OCI-LY3 (cell line): ENCODE measurements around the gene DCAF4.
A peak's percentile ranks its signal among the peaks of the same experiment; 100 is the strongest.

Experiments used
- CTCF ChIP-seq: fragments of 200-600, 300-600 bp; sonication (generic); IDR thresholded peaks from 2 replicates; pipeline ENCODE4 v1.5.1; 2014; ENCODE audit warnings: antibody characterized with exemption, low read length, low read depth
- EZH2phosphoT487 ChIP-seq: fragments of 200-600 bp; shearing (Covaris generic); IDR thresholded peaks from 2 replicates; pipeline ENCODE4 v1.6.1; 2018; ENCODE audit warnings: antibody characterized with exemption, mixed run types, low read depth

DNA sequence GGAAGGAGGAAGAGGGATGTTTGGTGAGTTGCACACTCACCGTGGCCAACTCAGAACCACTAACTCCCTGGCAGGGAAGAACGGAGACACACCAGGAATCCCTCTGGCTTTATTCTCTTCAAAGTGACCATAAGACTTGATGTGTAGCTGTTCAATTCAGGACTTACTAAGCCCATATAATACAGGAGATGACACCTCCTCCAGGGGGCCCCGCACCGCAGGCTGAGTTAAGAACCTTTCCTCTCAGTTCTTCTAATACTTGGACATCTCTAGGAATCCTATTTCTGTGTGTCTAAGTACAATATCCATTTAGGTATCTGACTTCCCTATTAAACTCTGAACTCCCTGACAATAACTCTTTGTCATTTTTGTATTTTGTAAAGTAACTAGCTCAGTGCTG lies 49.5 kb downstream of the DCAF4 start:
- TF ChIP-seq CTCF, result peak; percentile 17; the same call in 1 of the 2 replicates
- TF ChIP-seq EZH2phosphoT487, result no peak
